Suppressor macrophage treated with lipopolysaccharide for 1 hour (primary cell): Measurements from ENCODE around the gene EMC10.

ENCODE experiments used
- DNase-seq, 3 donors: peaks; one replicate each; pipeline ENCODE4 v3.0.0-alpha.2; 2020 to 2022

Gene EMC10

GRCh38 chr19:50500060-50500752, 23.9 kb downstream of the EMC10 start:
- no peak for DNase-seq

GRCh38 chr19:50500753-50501151, 24.4 kb downstream of the EMC10 start:
- no peak for DNase-seq

- no peak for DNase-seq
These were observed 24.9 kb downstream of the EMC10 start for GRCh38 chr19:50501186-50501567.

- no peak for DNase-seq
These were observed 25.5 kb downstream of the EMC10 start for GRCh38 chr19:50501568-50502475.

GRCh38 chr19:50505856-50506611, 29.7 kb downstream of the EMC10 start:
- DNase-seq: no peak

- no peak for DNase-seq
These were observed 30.4 kb downstream of the EMC10 start for GRCh38 chr19:50506700-50507099.

GRCh38 chr19:50507376-50507775, 31.1 kb downstream of the EMC10 start:
- no peak for DNase-seq

GRCh38 chr19:50508843-50509190, 32.5 kb downstream of the EMC10 start:
- DNase-seq: no peak

- no peak for DNase-seq
These were observed 33.1 kb downstream of the EMC10 start for GRCh38 chr19:50509366-50509765.

- DNase-seq: no peak
These were observed 33.9 kb downstream of the EMC10 start for GRCh38 chr19:50510121-50510670.

- DNase-seq: no peak
These were observed 34.4 kb downstream of the EMC10 start for GRCh38 chr19:50510700-50511068.

- DNase-seq: peak; percentile 99 to 100 (median 100)
These were observed 34.9 kb downstream of the EMC10 start, which contains the start of gene JOSD2 for GRCh38 chr19:50511069-50511822. Gene JOSD2, minus strand, starts transcription at chr19:50511191. Its CDS starts 760 bp downstream, at chr19:50510431.

- DNase-seq: no peak
These were observed 36.0 kb downstream of the EMC10 start for GRCh38 chr19:50512112-50512998.

- no peak for DNase-seq
These were observed 36.9 kb downstream of the EMC10 start for GRCh38 chr19:50512999-50513745.

GRCh38 chr19:50513746-50514345, 37.5 kb downstream of the EMC10 start, which contains the start of gene ASPDH:
Gene ASPDH, minus strand, starts transcription at chr19:50513913. Its CDS starts 90 bp downstream, at chr19:50513823.
- DNase-seq: no peak

- DNase-seq: no peak
These were observed 38.2 kb downstream of the EMC10 start for GRCh38 chr19:50514346-50515167.

- DNase-seq: no peak
These were observed 38.9 kb downstream of the EMC10 start for GRCh38 chr19:50515168-50515561.

- DNase-seq: no peak
These were observed 40.1 kb downstream of the EMC10 start for GRCh38 chr19:50516456-50516855.
